Activated naive CD4-positive, alpha-beta T cell treated with anti-CD3 and anti-CD28 coated beads, Interleukin-2, amount 10 ng/mL, durations not matched to agents 7 days and 5 days (primary cell): ENCODE results near the gene THEMIS2.
A peak's percentile ranks its signal among the peaks of the same experiment; 100 is the strongest.

Source experiments
- CTCF ChIA-PET: fragments of 350-600 bp; sonication (Branson Sonifier 250); formaldehyde crosslinking; loops from one replicate; lab custom pipeline; 2021; ENCODE audit warnings: antibody characterized with exemption; lab: Charles Lee
- DNase-seq: peaks from one replicate; pipeline ENCODE4 v3.0.0-alpha.2; 2020
- H3K27ac Mint-ChIP-seq: one replicate; pipeline ENCODE4 v1.8.0; 2021; ENCODE audit warnings: mild to moderate bottlenecking, moderate library complexity, mixed read lengths
- H3K27me3 Mint-ChIP-seq: one replicate; pipeline ENCODE4 v1.8.0; 2021; ENCODE audit warnings: mild to moderate bottlenecking, mixed read lengths
- H3K36me3 Mint-ChIP-seq: one replicate; pipeline ENCODE4 v1.8.0; 2021; ENCODE audit warnings: mixed read lengths
- H3K4me1 Mint-ChIP-seq: one replicate; pipeline ENCODE4 v1.8.0; 2021; ENCODE audit warnings: mixed read lengths
- H3K4me3 Mint-ChIP-seq: one replicate; pipeline ENCODE4 v1.8.0; 2021; ENCODE audit warnings: mild to moderate bottlenecking, moderate library complexity, mixed read lengths
- H3K9me3 Mint-ChIP-seq: one replicate; pipeline ENCODE4 v1.8.0; 2021; ENCODE audit warnings: mixed read lengths

Gene THEMIS2

GRCh38 chr1:27931759-27932158 is 59.4 kb downstream of the THEMIS2 start:
- Mint-ChIP-seq H3K27ac (peak overlapping the region; percentile 65), H3K9me3 (no peaks in the 10 kb centered on the region), H3K27me3 (peaks cover 43% of the 10 kb centered on the region), H3K4me3 (no peak overlapping the region), H3K36me3 (no peaks in the 10 kb centered on the region), H3K4me1 (peaks cover 45% of the 10 kb centered on the region)
- DNase-seq = no peak
- CTCF ChIA-PET = interaction anchor here (1.9 kb wide), 1 partner anchor 9 kb away, joined by 6 read pairs; no protein-coding TSS in a partner anchor

- H3K27ac Mint-ChIP-seq = no peak within 1 kb of the TSS
- H3K27me3 Mint-ChIP-seq = peaks cover 54% of the 10 kb centered on the region
- H3K36me3 Mint-ChIP-seq = no peaks in the 10 kb centered on the region
- no peaks in the 10 kb centered on the region for H3K9me3 Mint-ChIP-seq
- DNase-seq = no peak
- peaks cover 53% of the 10 kb centered on the region for H3K4me1 Mint-ChIP-seq
- CTCF ChIA-PET = interaction anchor here (0.6 to 1.1 kb wide), 4 partner anchors 10 to 176 kb away, joined by 3 read pairs; partner anchors contain the start of gene EYA3
- peak within 1 kb of the TSS; percentile 1 for H3K4me3 Mint-ChIP-seq
These were observed 62.6 kb downstream of the THEMIS2 start, which contains the start of gene SMPDL3B for GRCh38 chr1:27934818-27935549. Gene SMPDL3B, plus strand, starts transcription at chr1:27935000. Its CDS starts 184 bp downstream, at chr1:27935184.

DNA sequence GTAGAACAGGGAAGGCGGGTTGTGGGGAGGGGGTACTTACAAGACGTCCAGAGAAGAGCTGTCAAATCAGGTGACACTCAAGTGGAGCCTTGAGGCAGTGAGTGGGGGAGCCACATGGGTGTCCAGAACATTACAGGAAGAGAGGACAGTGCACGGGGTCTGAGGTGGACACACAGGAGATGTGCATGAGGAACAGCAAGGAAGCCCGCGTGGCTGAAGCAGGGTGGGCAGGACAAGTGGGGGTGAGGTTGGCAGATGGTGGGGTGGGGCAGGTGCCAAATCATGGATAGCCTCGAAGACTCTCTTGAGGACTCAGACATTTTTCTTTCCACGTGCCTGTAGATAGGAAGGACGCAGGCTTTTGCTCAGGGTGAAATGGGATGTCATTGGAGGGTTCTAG is 63.4 kb downstream of the THEMIS2 start:
- Mint-ChIP-seq H3K27ac (no peak overlapping the region), H3K36me3 (no peaks in the 10 kb centered on the region), H3K4me3 (no peak overlapping the region), H3K27me3 (peaks cover 54% of the 10 kb centered on the region), H3K9me3 (no peaks in the 10 kb centered on the region), H3K4me1 (peaks cover 56% of the 10 kb centered on the region)
- CTCF ChIA-PET = interaction anchor here (1.0 to 1.1 kb wide), 2 partner anchors 10 to 152 kb away, joined by 3 read pairs; partner anchors contain the start of gene EYA3
- DNase-seq = no peak
